GM20431 (cell line): ENCODE data around the gene RIMS3.

ENCODE experiments used
- in situ Hi-C: fragments of 300-500 bp; cut with MseI, MboI; formaldehyde crosslinking; loops from one replicate; pipeline ENCODE4 v1.15.0; 2020; ENCODE audit warnings: low sequenced_read_pairs; ENCODE audit not compliant: unreplicated experiment

The RIMS3 gene

DNA sequence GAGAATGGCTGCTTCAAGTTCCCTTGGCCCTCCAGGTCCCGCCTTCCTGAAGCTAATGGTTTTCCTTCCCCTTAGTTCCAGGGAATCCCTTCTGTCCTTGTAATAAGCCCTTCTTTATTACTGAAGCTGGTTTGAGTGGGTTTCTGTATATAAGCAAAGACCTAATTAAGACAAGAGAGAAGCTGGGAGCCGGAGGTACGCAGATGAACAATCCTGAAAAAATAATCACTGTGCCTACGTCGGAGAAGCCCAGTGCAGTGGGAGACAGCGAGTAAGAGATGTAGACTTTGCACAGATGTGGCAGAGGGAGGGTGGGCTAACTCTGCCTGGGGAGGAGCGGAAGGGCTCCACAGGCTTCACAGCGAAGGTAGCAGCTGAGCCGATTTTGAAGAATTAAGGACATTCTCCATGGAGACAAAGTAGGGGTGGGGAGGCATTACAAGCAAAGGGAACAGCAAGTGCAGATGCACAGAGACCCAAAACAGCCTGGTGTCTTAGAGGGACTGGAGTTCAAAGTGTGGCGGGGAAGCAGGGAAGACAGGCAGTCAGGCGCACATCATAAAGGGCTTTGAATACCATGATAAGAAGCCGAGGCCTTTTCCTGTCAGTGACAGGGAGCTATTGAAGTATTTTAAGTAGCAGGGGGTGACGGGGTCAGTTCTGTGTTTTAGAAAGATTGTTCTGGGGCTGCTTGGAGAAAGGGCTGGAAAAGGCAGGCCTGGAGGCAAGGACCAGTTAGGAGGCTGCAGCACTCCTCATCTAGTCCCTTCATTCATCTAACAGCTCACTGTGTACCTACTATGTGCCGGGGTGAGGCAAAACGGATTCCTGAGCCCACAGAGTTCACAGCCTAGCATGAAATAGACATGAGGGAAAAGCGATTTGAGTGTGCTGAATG lies 6.5 kb downstream of the RIMS3 start:
- in situ Hi-C loops: no loop called here

GRCh38 chr1:40657046-40657445 lies 8.4 kb downstream of the RIMS3 start:
- in situ Hi-C loops: no loop called here

DNA sequence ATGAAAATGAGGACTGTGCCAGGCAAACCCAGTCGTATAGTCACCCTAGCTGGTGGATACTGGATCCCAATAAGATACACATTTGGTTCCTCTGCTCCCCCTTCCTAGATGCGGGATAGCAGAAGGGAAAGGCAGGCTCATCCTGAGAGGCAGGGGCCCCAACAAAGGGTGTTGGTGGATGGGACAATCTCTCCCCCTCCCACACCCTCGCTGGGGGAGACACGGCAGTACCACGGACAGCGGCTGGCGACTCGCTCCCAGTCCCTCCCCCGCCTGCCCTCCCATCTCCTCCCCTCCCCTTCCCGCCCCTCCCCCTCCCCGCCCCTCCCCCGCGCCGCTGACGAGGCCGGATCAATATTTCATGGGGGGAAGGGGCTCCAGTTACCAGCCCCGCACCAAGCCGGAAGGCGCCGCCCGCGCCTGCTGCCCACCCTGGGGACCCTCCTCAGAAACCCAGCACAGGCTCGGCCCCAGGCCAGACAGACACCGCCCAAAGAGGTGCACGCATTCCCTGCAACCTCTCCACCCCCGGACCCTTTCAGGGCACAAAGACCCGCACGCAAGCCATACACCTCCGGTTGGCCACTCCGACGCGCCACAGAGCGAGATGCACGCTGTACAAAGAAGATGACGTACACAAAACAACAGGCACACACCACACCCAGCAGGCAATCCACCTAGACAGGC lies 11.5 kb downstream of the RIMS3 start:
- in situ Hi-C loops: no loop called here

DNA sequence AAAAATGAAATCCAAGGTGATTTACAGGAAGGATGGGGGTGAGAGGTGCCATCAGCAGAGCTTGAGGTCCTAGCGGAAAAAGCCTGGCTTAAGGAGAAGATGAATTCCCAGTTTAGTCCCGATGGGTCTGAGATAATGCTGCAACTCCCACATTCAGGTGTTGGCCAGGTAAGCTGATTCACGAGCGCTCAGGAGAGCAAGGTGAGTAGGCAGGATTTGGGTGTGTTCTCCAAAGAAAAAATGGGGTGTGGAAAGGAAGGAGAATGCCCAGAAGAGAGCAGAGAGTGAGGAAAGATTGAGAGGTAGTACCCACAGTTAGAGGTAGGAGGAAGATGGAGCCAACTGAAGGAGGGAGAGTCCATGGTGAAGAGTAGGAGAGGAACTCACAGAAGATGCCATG lies 12.5 kb downstream of the RIMS3 start:
- in situ Hi-C loops: no loop called here

- in situ Hi-C loops: no loop called here
Measured at GRCh38 chr1:40652468-40652867, 13.0 kb downstream of the RIMS3 start.

GRCh38 chr1:40651138-40651857 lies 14.2 kb downstream of the RIMS3 start:
- in situ Hi-C loops: no loop called here

DNA sequence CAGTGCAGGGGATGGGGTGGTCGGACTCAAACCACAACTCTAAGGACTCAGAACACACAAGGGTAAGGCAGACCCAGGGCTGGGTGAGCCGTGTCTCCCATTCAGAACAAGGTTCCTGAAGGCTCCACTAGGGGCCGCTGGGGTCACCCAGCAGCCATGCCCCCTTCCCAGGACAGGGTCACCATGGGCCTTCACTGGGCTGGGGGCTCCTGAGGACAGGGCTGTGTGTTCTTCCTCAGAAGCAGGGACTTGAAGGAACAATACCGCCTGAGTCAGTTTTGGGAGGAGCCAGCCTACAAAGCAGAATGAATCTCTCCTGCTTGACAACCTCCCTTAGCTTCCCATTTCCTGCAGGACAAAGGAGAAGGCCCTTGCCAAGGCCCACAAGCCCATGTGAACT lies 15.4 kb downstream of the RIMS3 start:
- in situ Hi-C loops: no loop called here

DNA sequence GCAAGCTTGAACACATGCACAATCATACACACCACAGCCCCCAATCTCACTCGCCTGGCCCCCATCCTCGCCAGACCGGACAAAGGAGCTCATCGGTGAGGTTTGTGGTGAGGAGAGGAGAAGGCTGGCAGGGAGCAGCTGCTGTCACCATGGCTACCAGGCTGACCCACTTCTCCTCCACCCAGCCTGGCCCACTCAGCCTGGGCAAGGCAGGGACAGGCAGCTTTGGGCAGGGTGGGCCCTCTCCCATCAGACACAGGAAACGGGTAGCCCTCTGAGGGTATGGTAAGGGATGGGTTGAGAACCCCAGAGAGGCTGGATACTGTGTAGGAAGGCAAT lies 15.9 kb downstream of the RIMS3 start:
- in situ Hi-C loops: no loop called here

- in situ Hi-C loops: no loop called here
Measured at GRCh38 chr1:40648928-40649591, 16.4 kb downstream of the RIMS3 start.

DNA sequence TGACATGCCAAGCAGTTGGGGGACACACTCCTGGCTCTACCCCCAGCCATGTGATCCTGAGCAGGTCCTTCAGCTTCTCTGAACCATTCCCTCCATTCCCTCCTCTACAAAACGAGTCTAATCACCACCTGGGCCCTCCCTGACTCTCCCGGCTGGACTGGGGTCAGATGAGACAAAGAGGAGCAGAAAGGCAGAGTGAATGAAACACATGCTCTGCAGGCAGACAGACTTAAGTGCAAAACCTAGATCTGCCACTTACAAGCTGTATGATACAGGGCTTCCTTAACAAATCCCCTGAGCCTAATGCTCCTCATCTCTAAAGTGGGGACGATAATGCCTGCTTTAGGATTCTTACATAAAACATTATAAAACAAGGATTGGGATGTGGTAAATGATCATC lies 17.3 kb downstream of the RIMS3 start:
- in situ Hi-C loops: no loop called here

- in situ Hi-C loops: no loop called here
Measured at GRCh38 chr1:40646315-40646714, 19.2 kb downstream of the RIMS3 start.

DNA sequence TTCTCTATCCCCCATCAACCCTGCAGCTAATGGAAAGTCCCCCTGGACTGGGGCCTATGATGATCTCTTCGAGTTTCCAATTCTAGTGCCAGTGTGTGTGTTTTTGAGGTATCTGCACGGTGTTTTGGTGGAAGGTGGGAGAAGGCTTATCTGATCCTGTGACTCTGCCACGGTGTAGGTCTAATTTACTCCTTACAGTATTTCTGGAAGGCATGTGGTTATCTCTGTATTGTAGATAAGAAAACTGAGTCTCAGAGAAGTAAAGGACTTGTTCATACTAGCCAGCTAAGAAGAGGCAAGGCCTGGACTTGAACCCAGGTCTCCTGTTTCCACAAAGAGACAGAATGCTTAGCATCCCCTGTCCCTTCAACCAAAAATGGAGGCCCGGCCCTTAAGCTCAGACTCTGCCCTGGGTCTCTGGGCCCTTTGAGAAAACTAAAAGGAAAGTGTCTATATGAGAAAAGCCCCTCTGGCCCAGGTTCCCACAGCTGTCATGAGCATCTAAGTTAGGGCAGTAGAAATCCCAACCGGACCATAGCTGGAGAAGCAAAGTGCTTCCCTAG lies 20.3 kb downstream of the RIMS3 start:
- in situ Hi-C loops: no loop called here

- in situ Hi-C loops: no loop called here
Measured at GRCh38 chr1:40641601-40642242, 23.8 kb downstream of the RIMS3 start.

- in situ Hi-C loops: no loop called here
Measured at GRCh38 chr1:40640314-40641076, 25.0 kb downstream of the RIMS3 start.

- in situ Hi-C loops: no loop called here
Measured at GRCh38 chr1:40638097-40639036, 27.1 kb downstream of the RIMS3 start.

DNA sequence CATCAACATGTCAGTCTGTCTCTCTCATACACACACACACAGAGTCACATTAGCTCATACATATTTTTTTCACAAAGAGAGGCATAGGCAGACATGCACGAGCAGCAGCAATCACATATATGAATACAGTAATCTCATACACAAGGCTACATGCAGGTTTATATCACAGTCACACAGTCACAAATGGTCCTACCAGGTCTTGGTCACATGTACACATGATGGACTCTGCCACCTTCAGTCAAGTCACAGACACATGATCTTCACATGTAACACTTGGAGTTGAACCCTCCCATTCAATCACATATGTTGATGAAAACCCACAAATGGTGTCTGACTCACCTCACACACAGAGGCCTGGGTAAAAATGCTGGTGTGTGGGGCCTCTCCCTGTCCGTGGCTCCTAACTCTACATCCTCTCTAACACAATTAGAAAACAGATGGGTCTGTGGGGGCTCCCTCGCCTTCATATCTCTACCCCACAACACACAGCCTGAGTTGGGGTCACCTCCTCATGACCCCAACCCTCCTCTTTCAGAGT lies 27.9 kb downstream of the RIMS3 start:
- in situ Hi-C loops: no loop called here

DNA sequence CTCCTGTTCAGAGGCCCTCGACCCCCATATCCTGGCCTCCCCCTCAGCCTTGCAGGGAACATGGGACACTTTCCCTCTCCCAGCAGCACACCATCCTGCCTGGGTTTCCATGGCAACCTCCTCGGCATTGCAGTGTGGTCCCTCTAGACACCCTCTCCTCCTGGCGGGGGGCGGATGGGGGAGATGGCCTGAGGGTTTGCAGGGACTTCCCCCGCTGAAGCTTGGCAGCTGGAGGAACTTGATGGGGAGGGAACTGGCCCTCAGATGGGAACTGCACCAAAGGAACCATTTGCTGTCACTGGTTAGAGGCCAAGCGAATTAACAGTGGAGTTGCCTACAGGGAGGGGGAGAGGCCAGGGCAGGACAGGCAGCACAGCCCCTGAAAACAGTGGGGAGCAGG lies 28.7 kb downstream of the RIMS3 start:
- in situ Hi-C loops: no loop called here
